Liver (tissue), 9 donors: ENCODE results near the gene NCOA6. TPM values are rescaled to one million over a fixed set of nuclear protein-coding genes. Genes with fewer than 3 reads are reported as not detected.

Experiments used
- DNase-seq: peaks from one replicate; pipeline ENCODE4 v3.0.0-alpha.2; 2017; ENCODE audit warnings: low spot score
- H3K27ac ChIP-seq, 2 donors: one replicate each; pipeline ENCODE4 v1.7.0; 2013; ENCODE audit warnings: inconsistent platforms in 2 of 2, low read length in 2 of 2, control low read depth in 1 of 2, low read depth in 1 of 2, mild to moderate bottlenecking in 1 of 2
- H3K27me3 ChIP-seq, 4 donors: one replicate each; pipeline versions ENCODE4 v1.6.1 to v1.7.0; 2013; ENCODE audit warnings: low read length in 3 of 4, inconsistent platforms in 1 of 4, mild to moderate bottlenecking in 1 of 4, moderate library complexity in 1 of 4; ENCODE audit not compliant: control insufficient read depth in 4 of 4, insufficient read depth in 4 of 4
- H3K36me3 ChIP-seq, 4 donors: one replicate each; pipeline versions ENCODE4 v1.6.1 to v1.7.0; 2013; ENCODE audit warnings: low read length in 3 of 4, mild to moderate bottlenecking in 3 of 4, low read depth in 1 of 4, moderate library complexity in 1 of 4; ENCODE audit not compliant: control insufficient read depth in 4 of 4, insufficient read depth in 3 of 4
- H3K4me1 ChIP-seq, 4 donors: one replicate each; pipeline versions ENCODE4 v1.6.1 to v1.7.0; 2013; ENCODE audit warnings: low read length in 3 of 4, mild to moderate bottlenecking in 3 of 4, moderate library complexity in 1 of 4; ENCODE audit not compliant: control insufficient read depth in 4 of 4, insufficient read depth in 4 of 4
- H3K4me3 ChIP-seq, 3 donors: one replicate each; pipeline versions ENCODE4 v1.6.1 to v1.7.0; 2013; ENCODE audit warnings: low read length in 3 of 3, control low read depth in 1 of 3, low read depth in 1 of 3, mild to moderate bottlenecking in 1 of 3
- H3K9ac ChIP-seq, 2 donors: one replicate each; pipeline ENCODE4 v1.7.0; 2013; ENCODE audit warnings: low read length in 2 of 2, mild to moderate bottlenecking in 2 of 2, moderate library complexity in 2 of 2, control low read depth in 1 of 2, low read depth in 1 of 2
- H3K9me3 ChIP-seq, 4 donors: one replicate each; pipeline versions ENCODE4 v1.6.1 to v1.7.0; 2013; ENCODE audit warnings: low read length in 3 of 4; ENCODE audit not compliant: control insufficient read depth in 4 of 4
- ATF3 ChIP-seq: IDR thresholded peaks from 2 replicates; pipeline ENCODE4 v1.6.1; 2016; ENCODE audit warnings: antibody characterized with exemption
- CTCF ChIP-seq: fragments of 150-350 bp; IDR thresholded peaks from 2 replicates; pipeline ENCODE4 v1.5.1; 2017; ENCODE audit warnings: improper control_type of control experiment, low read depth, low read length; ENCODE audit not compliant: missing input control
- EGR1 ChIP-seq, 2 donors: IDR thresholded peaks; 2 replicates each; pipeline ENCODE4 v1.6.1; 2016 to 2018; ENCODE audit warnings: antibody characterized with exemption in 2 of 2, low read depth in 2 of 2
- FOXA1 ChIP-seq: IDR thresholded peaks from 2 replicates; pipeline ENCODE4 v1.6.1; 2016; ENCODE audit warnings: antibody characterized with exemption
- HNF4A ChIP-seq, 2 donors: conservative IDR thresholded peaks; 2 replicates each; pipeline ENCODE4 v1.6.1; 2016; ENCODE audit warnings: antibody characterized with exemption in 2 of 2, mild to moderate bottlenecking in 2 of 2
- HNF4G ChIP-seq: IDR thresholded peaks from 2 replicates; pipeline ENCODE4 v1.6.1; 2016; ENCODE audit warnings: antibody characterized with exemption
- MAX ChIP-seq: IDR thresholded peaks from 2 replicates; pipeline ENCODE4 v1.6.1; 2016; ENCODE audit warnings: antibody characterized with exemption
- NR2F2 ChIP-seq: IDR thresholded peaks from 2 replicates; pipeline ENCODE4 v1.6.1; 2016; ENCODE audit warnings: antibody characterized with exemption
- RAD21 ChIP-seq, 2 donors: IDR thresholded peaks; 2 replicates each; pipeline ENCODE4 v1.6.1; 2016; ENCODE audit warnings: antibody characterized with exemption in 2 of 2, mild to moderate bottlenecking in 2 of 2
- RXRA ChIP-seq, 2 donors: IDR thresholded peaks; 2 replicates each; pipeline ENCODE4 v1.6.1; 2017 to 2018; ENCODE audit warnings: antibody characterized with exemption in 2 of 2, mild to moderate bottlenecking in 1 of 2
- SP1 ChIP-seq: IDR thresholded peaks from 2 replicates; pipeline ENCODE4 v1.6.1; 2018; ENCODE audit warnings: antibody characterized with exemption, mild to moderate bottlenecking
- TAF1 ChIP-seq: conservative IDR thresholded peaks from 2 replicates; pipeline ENCODE4 v1.6.1; 2016; ENCODE audit warnings: antibody characterized with exemption, mild to moderate bottlenecking
- YY1 ChIP-seq: IDR thresholded peaks from 2 replicates; pipeline ENCODE4 v1.6.1; 2016; ENCODE audit warnings: antibody characterized with exemption, mild to moderate bottlenecking
- WGBS: extraction: QIAGEN DNeasy Blood & Tissue Kit; methylation state at CpG from one replicate; pipeline ENCODE4 v1.1.7; 2013; 5-methylcytosine and 5-hydroxymethylcytosine counted together
- polyA plus RNA-seq, 2 donors: library from polyadenylated mRNA; stranded (reverse) in 1 of 2; unstranded in 1 of 2; fragments of 200-250 nt in 1 of 2; fragments of >200 nt in 1 of 2; fragmentation: Nextera tagmentation in 1 of 2; extraction: Ambion mirVana in 1 of 2; gene quantifications; one replicate each; pipeline versions ENCODE4 v1.2.1 to v1.2.3, GENCODE V29; 2013 to 2015
- total RNA-seq, 2 donors: library from RNA; depleted of rRNA; stranded (reverse); fragments of >200 nt; gene quantifications; one replicate each; pipeline ENCODE4 v1.2.3, GENCODE V29; 2014
- TF ChIP-seq, protein P1 (sequence below): IDR thresholded peaks from 2 replicates; pipeline ENCODE4 v1.6.1; 2016; ENCODE audit warnings: antibody characterized with exemption
- donor health status: healthy.
- donor health status: healthy.
- donor health status: healthy.
- donor health status: healthy.
- donor health status: healthy.

The NCOA6 gene
- total and polyA plus RNA-seq, 4 donors: 5.4 to 13.1 (median 6.2) TPM

DNA sequence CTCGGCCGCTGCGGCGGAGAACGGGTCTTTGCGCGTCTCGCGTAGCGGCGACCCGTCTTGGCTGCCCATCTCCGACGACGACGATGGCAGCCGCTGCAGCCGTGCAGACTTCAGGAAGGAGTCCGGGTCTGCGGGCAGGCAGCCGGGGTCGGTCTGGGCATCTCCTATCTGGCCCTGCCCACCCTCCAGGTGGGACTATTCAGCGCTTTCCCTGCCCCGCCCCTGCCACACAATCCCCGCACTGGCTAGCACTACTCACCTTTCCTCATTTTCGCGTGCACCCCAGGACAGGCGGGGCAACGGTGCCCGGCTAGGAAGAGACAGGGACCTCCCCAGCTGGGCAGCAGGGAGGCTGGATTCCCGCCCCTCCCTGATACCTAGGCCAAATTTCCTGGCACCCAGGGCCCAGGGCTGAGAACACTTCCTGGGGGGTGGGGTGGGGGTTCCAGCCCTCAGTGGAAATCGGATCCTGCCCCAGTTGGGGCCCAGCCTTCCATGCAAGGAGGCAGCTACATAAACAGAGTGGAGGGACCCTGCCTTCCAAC is 38.0 kb upstream of the NCOA6 start:
- TF ChIP-seq, protein P1, sequence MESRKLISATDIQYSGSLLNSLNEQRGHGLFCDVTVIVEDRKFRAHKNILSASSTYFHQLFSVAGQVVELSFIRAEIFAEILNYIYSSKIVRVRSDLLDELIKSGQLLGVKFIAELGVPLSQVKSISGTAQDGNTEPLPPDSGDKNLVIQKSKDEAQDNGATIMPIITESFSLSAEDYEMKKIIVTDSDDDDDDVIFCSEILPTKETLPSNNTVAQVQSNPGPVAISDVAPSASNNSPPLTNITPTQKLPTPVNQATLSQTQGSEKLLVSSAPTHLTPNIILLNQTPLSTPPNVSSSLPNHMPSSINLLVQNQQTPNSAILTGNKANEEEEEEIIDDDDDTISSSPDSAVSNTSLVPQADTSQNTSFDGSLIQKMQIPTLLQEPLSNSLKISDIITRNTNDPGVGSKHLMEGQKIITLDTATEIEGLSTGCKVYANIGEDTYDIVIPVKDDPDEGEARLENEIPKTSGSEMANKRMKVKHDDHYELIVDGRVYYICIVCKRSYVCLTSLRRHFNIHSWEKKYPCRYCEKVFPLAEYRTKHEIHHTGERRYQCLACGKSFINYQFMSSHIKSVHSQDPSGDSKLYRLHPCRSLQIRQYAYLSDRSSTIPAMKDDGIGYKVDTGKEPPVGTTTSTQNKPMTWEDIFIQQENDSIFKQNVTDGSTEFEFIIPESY: no peak
- TF ChIP-seq TAF1: no peak
- TF ChIP-seq SP1: no peak
- TF ChIP-seq ATF3: no peak
- TF ChIP-seq FOXA1: no peak
- no peak for TF ChIP-seq YY1
- TF ChIP-seq HNF4G: no peak
- no peak for TF ChIP-seq RAD21 (IDR thresholded peaks at IDR 0.05)
- no peak for TF ChIP-seq EGR1 (IDR thresholded peaks at IDR 0.05; ENCODE audit: low read depth in 2 of 2)
- Histone ChIP-seq H3K9me3 (no peaks in the 10 kb centered on the region), H3K4me3 (no peak overlapping the region), H3K27me3 (no peaks in the 10 kb centered on the region), H3K4me1 (no peaks in the 10 kb centered on the region), H3K36me3 (peaks cover 2 to 5% (median 3%) of the 10 kb centered on the region in 4 donors), H3K9ac (no peak overlapping the region), H3K27ac (no peak overlapping the region)
- WGBS: 89% methylated on average over 32 of the region's 32 CpGs
- DNase-seq: no peak

DNA sequence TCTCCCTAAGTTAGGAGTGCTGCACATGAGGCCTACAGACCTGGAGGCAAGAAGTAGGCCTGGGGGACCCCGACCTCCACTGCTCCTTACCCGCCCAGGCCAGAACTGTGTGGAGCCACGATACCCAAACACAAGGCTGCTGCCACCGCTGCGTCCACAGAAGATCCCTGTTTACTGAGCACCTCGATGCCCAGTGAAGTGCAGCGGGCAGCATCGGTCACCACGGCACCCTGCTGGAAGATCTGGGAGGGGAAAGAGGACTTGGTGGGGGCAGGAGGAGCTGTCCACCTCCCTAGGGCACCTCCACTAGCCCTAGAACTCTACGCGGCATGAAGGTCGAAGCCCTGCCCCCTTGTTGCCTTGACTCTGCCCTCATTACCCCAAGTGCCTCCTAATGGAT is 37.3 kb upstream of the NCOA6 start:
- Histone ChIP-seq H3K9me3 (no peaks in the 10 kb centered on the region), H3K27ac (no peak overlapping the region), H3K9ac (no peak overlapping the region), H3K4me1 (no peaks in the 10 kb centered on the region), H3K36me3 (peaks cover 2 to 8% (median 3%) of the 10 kb centered on the region in 4 donors), H3K27me3 (no peaks in the 10 kb centered on the region), H3K4me3 (no peak overlapping the region)
- TF ChIP-seq EGR1 (IDR thresholded peaks at IDR 0.05; ENCODE audit: low read depth in 2 of 2): no peak
- no peak for TF ChIP-seq RXRA (IDR thresholded peaks at IDR 0.05)
- TF ChIP-seq FOXA1: no peak
- TF ChIP-seq NR2F2: no peak
- TF ChIP-seq TAF1: no peak
- TF ChIP-seq HNF4A (conservative IDR thresholded peaks at IDR 0.05): no peak
- TF ChIP-seq MAX: no peak
- TF ChIP-seq CTCF: no peak
- TF ChIP-seq ATF3: no peak
- WGBS: 96% methylated on average over 12 of the region's 12 CpGs
- DNase-seq: no peak
